GM12891 (cell line): ENCODE data around the gene CFAP97.

Source experiments
- POLR2AphosphoS5 ChIP-seq: IDR thresholded peaks from 2 replicates; pipeline ENCODE4 v1.6.1; 2011; ENCODE audit warnings: low read depth, low read length, control low read depth
- POU2F2 ChIP-seq: IDR thresholded peaks from 2 replicates; pipeline ENCODE4 v1.6.1; 2011; ENCODE audit warnings: low read depth, mild to moderate bottlenecking, control low read depth, low read length, moderate library complexity

- TF ChIP-seq POLR2AphosphoS5, result no peak
- no peak for TF ChIP-seq POU2F2
Observed at GRCh38 chr4:185237175-185237574, 33.4 kb upstream of the CFAP97 start.
